ENCODE measurements around the gene RAD21L1.
A peak's percentile ranks its signal among the peaks of the same experiment; 100 is the strongest.

The RAD21L1 gene

DNA sequence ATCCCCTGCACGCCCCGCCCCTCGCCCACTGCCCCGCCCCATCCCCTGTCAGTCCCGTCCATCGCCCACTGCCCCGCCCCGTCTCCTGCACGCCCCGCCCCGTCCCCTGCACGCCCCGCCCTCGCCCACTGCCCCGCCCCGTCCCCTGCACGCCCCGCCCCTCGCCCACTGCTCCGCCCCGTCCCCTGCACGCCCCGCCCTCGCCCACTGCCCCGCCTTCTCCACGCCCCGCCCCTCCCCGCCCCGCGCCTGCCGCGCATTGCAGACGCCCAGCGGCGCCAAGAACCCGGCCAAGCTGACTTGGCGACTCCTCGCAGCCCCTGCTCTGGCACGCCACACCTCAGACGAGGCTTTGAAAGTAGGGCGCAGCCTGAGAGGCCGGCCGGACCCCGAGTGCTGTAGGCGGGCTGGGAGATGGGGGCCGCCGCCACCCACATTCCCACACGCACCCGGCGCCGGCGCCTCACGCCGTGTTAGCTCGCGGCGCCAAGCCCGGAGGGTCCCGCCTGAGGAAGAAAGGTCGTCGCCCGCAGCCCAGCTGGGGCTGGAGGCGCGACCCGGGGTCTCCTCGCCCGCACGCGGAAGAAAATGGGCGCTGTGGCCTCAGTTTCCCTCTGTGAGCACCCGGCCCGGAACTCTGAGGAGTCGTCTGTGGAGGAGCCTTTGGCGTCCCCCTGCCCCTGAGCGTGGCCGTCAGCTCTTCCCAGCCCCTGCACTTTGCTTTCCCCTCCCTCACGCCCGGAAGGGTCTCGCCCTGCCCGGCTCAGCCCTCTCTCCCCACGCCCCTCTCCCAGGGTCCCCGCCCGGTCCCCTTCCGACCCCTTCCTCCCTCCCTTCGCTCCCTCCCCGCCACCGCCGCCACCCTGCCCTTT is at the start of gene RAD21L1:
Gene RAD21L1 (plus strand): TSS at position 262 of the 872 bp plus-strand sequence. CDS start 2,410 bp downstream, outside the sequence.
- DNase-seq, result peak; percentile 40 to 94 (median 80)
- intact Hi-C loops (cut with DNase I), result no loop called here

DNA sequence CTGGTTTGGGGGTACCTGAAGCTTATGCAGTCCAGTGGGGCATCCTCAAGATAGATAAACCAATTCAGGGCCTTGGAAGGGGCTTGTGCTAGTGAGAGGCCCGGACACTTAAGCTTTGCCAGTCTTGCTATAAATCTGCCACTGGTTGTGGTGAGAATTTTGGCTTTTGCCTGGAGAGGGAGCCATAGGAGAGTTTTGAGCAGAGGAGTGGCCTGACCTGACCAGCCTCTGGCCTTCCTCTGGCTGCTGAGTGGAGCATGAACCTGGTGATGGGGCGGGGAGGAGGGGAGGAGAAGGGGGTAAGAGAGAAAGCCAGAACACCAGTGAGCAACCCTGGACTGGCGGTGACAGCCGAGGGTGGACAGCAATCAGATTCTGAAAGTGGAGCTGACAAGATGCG is 48.2 kb upstream of the RAD21L1 start:
- intact Hi-C loops (cut with DNase I), result no loop called here
- DNase-seq, result no peak

GRCh38 chr20:1178103-1178502 is 47.7 kb upstream of the RAD21L1 start:
- DNase-seq, result no peak
- intact Hi-C loops (cut with DNase I), result no loop called here

GRCh38 chr20:1178623-1179022 is 47.2 kb upstream of the RAD21L1 start:
- no peak for DNase-seq
- intact Hi-C loops (cut with DNase I), result no loop called here

DNA sequence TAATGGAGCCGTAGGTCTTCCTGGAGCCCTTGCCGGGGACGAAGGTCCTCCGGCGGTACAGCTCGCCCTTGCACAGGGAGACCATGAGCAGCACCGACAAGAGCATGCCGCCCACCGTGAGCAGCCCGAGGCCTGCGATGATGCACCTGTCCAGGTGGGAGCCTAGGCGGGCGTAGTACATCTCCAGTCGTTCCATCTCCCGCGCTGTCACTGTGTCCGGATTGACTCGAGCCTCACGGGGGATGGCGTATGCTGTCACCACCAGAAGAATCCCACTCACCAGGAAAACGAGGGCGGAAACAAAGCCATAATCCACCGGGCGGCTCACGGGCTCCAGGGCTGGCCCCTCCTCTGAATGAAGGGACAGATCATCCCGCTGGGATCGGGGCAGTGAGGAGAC is 44.9 kb upstream of the RAD21L1 start:
- intact Hi-C loops (cut with DNase I), result no loop called here
- DNase-seq, result no peak

GRCh38 chr20:1182106-1182505 is 43.7 kb upstream of the RAD21L1 start:
- intact Hi-C loops (cut with DNase I), result no loop called here
- DNase-seq, result no peak

- intact Hi-C loops (cut with DNase I), result no loop called here
- DNase-seq, result no peak
Measured at GRCh38 chr20:1183153-1183552, 42.7 kb upstream of the RAD21L1 start.

GRCh38 chr20:1184260-1184637 is 41.6 kb upstream of the RAD21L1 start:
- intact Hi-C loops (cut with DNase I), result no loop called here
- peak in 8 of 42 donors; percentile 19 to 49 (median 30) for DNase-seq

- intact Hi-C loops (cut with DNase I), result no loop called here
- DNase-seq, result peak in 21 of 42 donors; percentile 7 to 58 (median 28)
Measured at GRCh38 chr20:1184638-1185315, 41.1 kb upstream of the RAD21L1 start, which contains the start of gene TMEM74B. Gene TMEM74B (minus strand): TSS chr20:1184981. CDS start chr20:1183801, 1,180 bp downstream.

DNA sequence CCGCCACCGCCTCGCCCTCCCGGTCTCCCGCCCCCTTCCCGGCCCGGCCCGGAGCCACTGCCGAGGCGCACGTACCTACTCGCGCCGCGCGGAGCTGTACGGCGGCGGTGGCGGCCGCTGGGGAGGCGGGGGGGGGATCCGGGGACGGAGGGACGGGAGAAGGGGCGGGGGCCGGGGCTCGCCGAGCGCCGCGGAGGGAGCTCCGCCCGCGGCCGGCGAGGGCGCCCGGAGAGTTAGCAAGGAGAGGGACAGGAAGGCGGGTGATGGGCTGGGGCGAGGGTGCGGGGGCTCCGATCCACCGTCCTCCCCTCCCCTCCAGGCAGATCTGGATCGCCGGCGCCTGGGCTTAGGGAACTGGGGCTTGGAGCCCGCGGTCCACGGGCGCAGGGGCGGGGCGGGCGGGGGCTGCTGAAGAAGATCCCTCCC is 40.5 kb upstream of the RAD21L1 start:
- peak in 5 of 42 donors; percentile 8 to 45 (median 20) for DNase-seq
- intact Hi-C loops (cut with DNase I), result no loop called here

DNA sequence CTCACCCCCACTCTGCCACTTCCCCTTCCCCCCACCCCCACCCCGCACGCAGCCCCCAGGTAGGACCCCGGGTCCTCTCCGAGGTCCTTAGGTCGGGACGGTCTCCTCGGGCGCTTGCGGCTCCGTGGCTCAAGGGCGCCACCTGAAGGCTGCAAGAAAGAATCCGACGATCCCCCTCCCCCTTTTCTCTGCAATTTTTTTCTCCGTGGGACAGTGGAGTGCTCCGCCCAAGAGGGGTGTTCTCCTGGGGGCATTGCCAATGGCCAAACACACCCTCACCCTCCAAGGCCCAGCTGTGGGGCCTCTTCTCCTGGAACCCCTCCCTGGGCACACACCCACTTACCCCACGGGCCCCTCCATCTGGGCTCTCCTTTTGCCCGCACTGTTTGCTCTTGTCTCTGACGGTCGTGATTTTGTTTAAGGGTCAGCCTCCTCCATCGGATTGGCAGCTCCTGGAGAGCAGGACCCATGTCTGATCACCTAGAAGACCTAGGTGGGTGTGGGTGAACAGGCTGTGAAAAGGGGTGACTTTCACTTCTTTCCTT is 40.0 kb upstream of the RAD21L1 start:
- intact Hi-C loops (cut with DNase I), result no loop called here
- peak in 39 of 42 donors; percentile 19 to 77 (median 50) for DNase-seq

DNA sequence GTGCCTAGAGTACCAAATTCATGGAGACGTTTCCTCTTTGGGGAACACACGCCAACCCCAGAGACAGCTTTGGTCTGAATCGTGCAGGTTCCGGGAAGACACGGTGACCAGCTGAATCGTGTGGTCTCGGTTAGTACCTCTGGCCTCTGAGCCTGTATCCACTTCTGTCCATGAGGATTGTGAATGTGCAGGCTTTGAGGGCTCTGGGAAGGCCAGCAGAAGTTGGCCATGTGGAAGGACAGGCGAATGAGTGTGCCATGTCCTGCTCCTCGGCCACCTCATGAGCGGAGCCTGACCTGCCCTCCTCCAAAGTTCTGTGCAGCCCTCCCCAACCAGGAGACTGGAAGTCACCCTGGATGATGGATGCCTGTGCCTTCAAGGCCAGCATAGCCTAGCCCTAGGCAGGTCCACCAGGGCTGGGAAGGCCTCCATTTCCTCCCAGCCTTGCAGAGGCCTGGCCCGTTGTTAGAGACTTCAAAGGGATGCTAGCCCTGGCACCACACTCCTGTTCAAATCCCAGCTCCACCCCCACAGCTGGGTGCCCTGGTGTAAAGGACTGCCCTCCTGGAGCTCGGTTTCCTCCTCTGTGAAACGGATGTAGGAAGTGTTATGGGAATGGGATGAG is 39.4 kb upstream of the RAD21L1 start:
- intact Hi-C loops (cut with DNase I), result no loop called here
- DNase-seq, result no peak

DNA sequence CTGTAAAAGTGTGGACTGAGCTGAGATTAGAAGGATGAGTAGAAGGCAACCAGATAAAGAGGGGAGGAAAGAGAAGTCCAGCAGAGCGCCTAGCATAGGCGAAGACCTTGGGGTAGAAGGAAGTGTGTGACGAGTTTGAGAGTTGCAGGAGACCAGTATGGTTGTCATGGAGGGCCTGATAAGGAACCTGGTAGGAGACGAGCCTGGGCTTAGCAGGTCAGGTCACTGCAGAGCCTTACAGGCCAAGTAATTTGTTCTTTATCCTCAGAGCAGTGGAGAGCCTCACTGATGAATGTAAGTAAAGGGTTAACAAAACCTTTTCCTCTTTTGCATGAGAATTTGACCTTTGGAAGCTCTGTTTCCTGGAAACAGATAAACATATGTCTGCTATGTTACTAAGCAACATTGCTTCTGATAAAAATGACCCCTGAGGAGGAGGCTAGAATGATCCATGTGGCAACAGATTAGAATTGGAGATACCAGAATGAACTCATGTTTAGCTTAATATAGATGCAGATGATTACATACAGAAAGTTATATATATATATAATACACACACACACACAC is 38.2 kb upstream of the RAD21L1 start:
- intact Hi-C loops (cut with DNase I), result no loop called here
- DNase-seq, result no peak

DNA sequence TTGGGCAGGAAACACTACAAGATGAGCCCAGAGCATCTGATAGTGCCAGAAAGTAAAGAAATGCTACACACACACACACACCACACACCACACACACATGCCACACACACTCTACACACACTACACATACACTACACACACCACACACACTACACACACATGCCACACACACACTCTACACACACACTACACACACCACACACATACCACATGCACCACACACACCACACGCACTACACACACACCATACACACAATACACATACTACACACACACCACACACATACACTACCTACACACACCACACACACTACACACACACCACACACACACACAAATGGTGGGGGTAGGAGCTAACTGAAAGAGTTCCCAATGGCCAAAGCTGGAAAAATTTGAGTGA is 37.5 kb upstream of the RAD21L1 start:
- intact Hi-C loops (cut with DNase I), result no loop called here
- DNase-seq, result no peak

DNA sequence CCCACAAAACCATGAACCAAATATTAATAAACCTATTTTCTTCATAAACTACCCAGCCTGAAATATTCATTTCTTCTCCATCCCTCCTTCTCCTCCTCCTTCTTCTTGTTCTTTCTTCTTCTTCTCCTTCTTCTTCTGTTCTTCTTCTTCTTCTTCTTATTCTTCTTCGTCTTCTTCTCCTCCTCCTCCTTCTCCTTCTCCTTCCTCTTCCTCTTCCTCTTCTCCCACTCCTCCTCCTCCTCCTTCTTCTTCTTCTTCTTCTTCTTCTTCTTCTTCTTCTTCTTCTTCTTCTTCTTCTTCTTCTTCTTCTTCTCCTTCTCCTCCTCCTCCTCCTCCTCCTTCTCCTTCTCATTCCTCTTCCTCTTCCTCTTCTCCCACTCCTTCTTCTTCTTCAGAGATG is 36.0 kb upstream of the RAD21L1 start:
- intact Hi-C loops (cut with DNase I), result no loop called here
- no peak for DNase-seq

- intact Hi-C loops (cut with DNase I), result no loop called here
Measured at GRCh38 chr20:1190847-1191246, 35.0 kb upstream of the RAD21L1 start.

DNA sequence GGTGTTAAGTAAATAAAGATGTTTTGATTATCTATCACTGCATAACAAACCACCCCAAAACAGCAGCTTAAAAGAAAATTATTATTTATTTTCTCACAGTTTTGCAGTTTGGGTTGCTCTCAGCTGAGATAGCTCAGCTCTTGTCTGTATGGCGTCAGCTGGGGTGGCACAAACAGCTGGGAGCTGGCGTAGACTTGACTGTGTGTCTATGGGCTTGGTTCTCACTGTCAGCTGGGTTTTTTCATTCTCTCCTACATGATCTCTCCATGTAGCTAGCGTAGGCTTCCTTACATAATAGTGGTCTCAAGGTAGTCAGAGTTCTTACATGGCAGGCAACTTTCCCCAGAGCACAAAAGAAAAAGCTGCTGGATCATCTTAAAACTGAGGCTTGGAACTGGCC is 34.5 kb upstream of the RAD21L1 start:
- intact Hi-C loops (cut with DNase I), result no loop called here
- peak in 4 of 42 donors; percentile 50 to 78 (median 64) for DNase-seq

More at GRCh38 chr20:1190847-1191246, 35.0 kb upstream of the RAD21L1 start:
- DNase-seq, result no peak

- no peak for DNase-seq
- intact Hi-C loops (cut with DNase I), result no loop called here
Measured at GRCh38 chr20:1195226-1195625, 30.6 kb upstream of the RAD21L1 start.

GRCh38 chr20:1196634-1197033 is 29.2 kb upstream of the RAD21L1 start:
- DNase-seq, result no peak
- intact Hi-C loops (cut with DNase I), result no loop called here

All from head of caudate nucleus (tissue), 42 donors.